Esophagus muscularis mucosa (tissue), 4 donors: ENCODE measurements around the gene HBS1L. TPM values are rescaled to one million over a fixed set of nuclear protein-coding genes. Genes with fewer than 3 reads are reported as not detected.

ENCODE experiments used
- DNase-seq: peaks from one replicate; pipeline ENCODE4 v3.0.0-alpha.2; 2017; ENCODE audit errors: extremely low spot score
- H3K27ac ChIP-seq, 4 donors: fragments of 200-600 bp; sonication (generic); replicated peaks in 1 of 4; 1 replicate in 3 of 4; 2 replicates in 1 of 4; pipeline ENCODE4 v1.5.1; 2016 to 2019; ENCODE audit warnings: mild to moderate bottlenecking in 1 of 4
- H3K27me3 ChIP-seq, 4 donors: fragments of 200-600 bp; sonication (generic); one replicate each; pipeline versions ENCODE4 v1.5.1 to v1.6.0; 2016 to 2019
- H3K36me3 ChIP-seq, 4 donors: fragments of 200-600 bp; sonication (generic); one replicate each; pipeline ENCODE4 v1.5.1; 2016 to 2019
- H3K4me1 ChIP-seq, 4 donors: fragments of 200-600 bp; sonication (generic); one replicate each; pipeline ENCODE4 v1.5.1; 2016 to 2019
- H3K4me3 ChIP-seq, 4 donors: fragments of 200-600 bp; sonication (generic); 1 replicate in 2 of 4; 2 replicates in 2 of 4; pipeline ENCODE4 v1.5.1; 2016 to 2019; ENCODE audit warnings: mild to moderate bottlenecking in 4 of 4, moderate library complexity in 1 of 4
- H3K9me3 ChIP-seq, 4 donors: fragments of 200-600 bp; sonication (generic); 1 replicate in 3 of 4; 2 replicates in 1 of 4; pipeline ENCODE4 v1.5.1; 2016 to 2019
- CTCF ChIP-seq, 3 experiments: fragments of 200-600 bp in 2 of 3; fragments of 450-650 bp in 1 of 3; sonication (generic) in 2 of 3; IDR thresholded peaks; one replicate each; pipeline ENCODE4 v1.5.1; 2017 to 2019; ENCODE audit warnings: antibody characterized with exemption in 3 of 3, mild to moderate bottlenecking in 2 of 3, moderate library complexity in 1 of 3
- EP300 ChIP-seq: sonication (generic); formaldehyde crosslinking; IDR thresholded peaks from one replicate; pipeline ENCODE4 v1.6.1; 2017; ENCODE audit warnings: antibody characterized with exemption
- POLR2A ChIP-seq: fragments of 450-650 bp; IDR thresholded peaks from one replicate; pipeline ENCODE4 v1.6.1; 2017; ENCODE audit warnings: antibody characterized with exemption, moderate library complexity, mild to moderate bottlenecking, low read depth
- POLR2AphosphoS5 ChIP-seq, 2 donors: sonication (generic); formaldehyde crosslinking; IDR thresholded peaks; one replicate each; pipeline ENCODE4 v1.6.1; 2017; ENCODE audit warnings: antibody characterized with exemption in 2 of 2
- WGBS: methylation state at CpG from one replicate; pipeline ENCODE4 v1.1.5; 2018; 5-methylcytosine and 5-hydroxymethylcytosine counted together
- intact Hi-C: fragments of 100-400 bp; cut with DNase I; formaldehyde crosslinking; loops from one replicate; pipeline ENCODE4 v1.15.1; 2023
- total RNA-seq, 4 donors: library from RNA; depleted of rRNA; stranded (reverse); fragments of >200 nt; gene quantifications; one replicate each; pipeline versions ENCODE4 v1.1.0 to v1.2.1, GENCODE V29; 2016

The HBS1L gene
- total RNA-seq, 4 donors from 2014 or later, result 52.0 to 81.4 (median 58.2) TPM

- DNase-seq, result no peak
- no peaks in the 10 kb centered on the region for H3K36me3 ChIP-seq
- WGBS, result 69% methylated on average over 3 of the region's 3 CpGs
- no peaks in the 10 kb centered on the region for H3K9me3 ChIP-seq
- no peak overlapping the region for H3K27ac ChIP-seq
- H3K4me3 ChIP-seq, result no peak overlapping the region
- TF ChIP-seq CTCF (IDR thresholded peaks at IDR 0.05) (no peak), POLR2A (no peak), POLR2AphosphoS5 (IDR thresholded peaks at IDR 0.05) (no peak), EP300 (no peak)
- H3K4me1 ChIP-seq, result no peaks in the 10 kb centered on the region
- intact Hi-C loops, result no loop called here
- H3K27me3 ChIP-seq, result no peaks in the 10 kb centered on the region
These were observed 41.1 kb upstream of the HBS1L start for GRCh38 chr6:135095716-135096115.

DNA sequence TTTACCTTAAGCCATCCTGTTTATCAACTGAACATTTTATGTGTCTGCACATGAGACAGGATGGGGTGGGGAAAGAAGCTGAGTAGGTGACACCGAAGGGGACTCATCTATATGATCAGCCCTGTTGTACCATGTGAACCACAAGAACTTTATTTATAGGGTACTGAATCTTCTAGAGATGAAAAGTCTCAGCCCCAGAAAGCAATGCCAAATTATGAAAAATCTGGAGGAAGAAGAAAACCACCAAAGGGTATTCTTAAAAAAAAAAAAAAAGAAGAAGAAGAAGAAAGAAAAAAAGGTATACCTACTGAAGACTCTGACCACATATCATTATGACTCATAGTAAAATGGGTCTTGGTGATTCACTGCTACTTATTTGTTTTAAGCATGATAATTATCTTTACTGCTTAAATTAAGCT, 39.8 kb upstream of the HBS1L start:
- no peaks in the 10 kb centered on the region for H3K9me3 ChIP-seq
- intact Hi-C loops, result no loop called here
- H3K4me1 ChIP-seq, result no peaks in the 10 kb centered on the region
- no peak overlapping the region for H3K4me3 ChIP-seq
- H3K27me3 ChIP-seq, result no peaks in the 10 kb centered on the region
- no peak overlapping the region for H3K27ac ChIP-seq
- 80% methylated on average over 1 of the region's 1 CpG for WGBS
- TF ChIP-seq CTCF (IDR thresholded peaks at IDR 0.05), result no peak
- no peaks in the 10 kb centered on the region for H3K36me3 ChIP-seq
- DNase-seq, result no peak

- Histone ChIP-seq H3K27me3 (no peaks in the 10 kb centered on the region), H3K4me1 (no peaks in the 10 kb centered on the region), H3K27ac (no peak overlapping the region), H3K4me3 (no peak overlapping the region), H3K36me3 (no peaks in the 10 kb centered on the region), H3K9me3 (no peaks in the 10 kb centered on the region)
- TF ChIP-seq EP300 (no peak), POLR2AphosphoS5 (IDR thresholded peaks at IDR 0.05) (no peak), POLR2A (no peak), CTCF (IDR thresholded peaks at IDR 0.05) (no peak)
- WGBS, result 69% methylated on average over 5 of the region's 5 CpGs
- intact Hi-C loops, result no loop called here
- DNase-seq, result no peak
These were observed 39.0 kb upstream of the HBS1L start for GRCh38 chr6:135093578-135093977.

DNA sequence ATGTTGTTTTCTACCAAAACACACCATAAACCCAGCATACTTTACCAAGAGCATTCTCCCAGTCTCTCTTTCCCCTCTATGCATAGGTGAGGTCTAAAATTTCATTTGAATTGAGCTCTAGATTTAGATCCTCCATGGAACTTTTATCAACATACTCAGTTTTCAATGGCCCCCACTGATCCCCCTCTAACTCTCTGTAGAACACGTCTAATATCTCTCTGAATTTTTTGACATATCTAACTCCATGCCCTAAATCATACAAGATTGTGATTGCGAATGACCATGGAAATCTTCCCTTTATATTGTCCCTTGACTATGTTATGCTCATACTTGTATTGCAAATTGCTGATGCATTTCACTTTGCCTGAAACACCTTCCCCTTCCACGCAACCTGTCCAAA, 38.1 kb upstream of the HBS1L start:
- H3K27me3 ChIP-seq, result no peaks in the 10 kb centered on the region
- no peak overlapping the region for H3K27ac ChIP-seq
- H3K36me3 ChIP-seq, result no peaks in the 10 kb centered on the region
- whole genome bisulfite sequencing, result 93% methylated on average over 3 of the region's 3 CpGs
- H3K4me3 ChIP-seq, result no peak overlapping the region
- no peaks in the 10 kb centered on the region for H3K9me3 ChIP-seq
- intact Hi-C loops, result no loop called here
- no peak for TF ChIP-seq POLR2AphosphoS5 (IDR thresholded peaks at IDR 0.05)
- no peak for TF ChIP-seq POLR2A
- DNase-seq, result no peak
- H3K4me1 ChIP-seq, result no peaks in the 10 kb centered on the region

DNA sequence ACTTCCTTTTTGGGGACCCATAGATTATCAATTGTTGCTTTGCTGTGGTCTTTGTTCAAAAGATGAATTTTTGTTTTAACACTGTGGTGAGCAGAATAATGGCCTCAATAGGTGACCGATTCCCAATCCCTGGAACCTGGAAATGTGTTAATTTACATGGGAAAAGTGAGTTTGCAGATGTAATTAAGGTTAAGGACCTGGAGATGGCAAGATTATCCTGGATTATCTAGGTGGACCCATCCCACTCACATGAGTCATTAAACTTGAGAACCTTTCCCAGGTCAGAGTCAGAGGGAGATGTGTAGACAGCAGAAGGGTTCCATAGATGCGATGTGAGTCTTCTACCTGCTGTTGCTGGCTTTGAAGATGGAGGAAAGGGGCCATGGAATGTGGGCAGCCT, 36.2 kb upstream of the HBS1L start:
- Histone ChIP-seq H3K9me3 (no peaks in the 10 kb centered on the region), H3K4me3 (no peak overlapping the region), H3K36me3 (no peaks in the 10 kb centered on the region), H3K27ac (no peak overlapping the region), H3K4me1 (no peaks in the 10 kb centered on the region), H3K27me3 (no peaks in the 10 kb centered on the region)
- intact Hi-C loops, result no loop called here
- no peak for DNase-seq
- WGBS, result 88% methylated on average over 2 of the region's 2 CpGs
- TF ChIP-seq EP300 (no peak), POLR2AphosphoS5 (IDR thresholded peaks at IDR 0.05) (no peak), CTCF (IDR thresholded peaks at IDR 0.05) (no peak), POLR2A (no peak)
